Stimulated activated CD4-positive, alpha-beta T cell treated with anti-CD3 and anti-CD28 coated beads, Interleukin-1b, Interleukin-23, amount 100 ng/mL, for 1 hour (primary cell): ENCODE measurements around the gene FBLN7.

Experiments used
- DNase-seq, 2 donors: peaks; one replicate each; pipeline ENCODE4 v3.0.0-alpha.2; 2020; ENCODE audit warnings: low read depth in 2 of 2

FBLN7 gene

GRCh38 chr2:112157472-112157871 is 19.3 kb downstream of the FBLN7 start:
- no peak for DNase-seq

DNA sequence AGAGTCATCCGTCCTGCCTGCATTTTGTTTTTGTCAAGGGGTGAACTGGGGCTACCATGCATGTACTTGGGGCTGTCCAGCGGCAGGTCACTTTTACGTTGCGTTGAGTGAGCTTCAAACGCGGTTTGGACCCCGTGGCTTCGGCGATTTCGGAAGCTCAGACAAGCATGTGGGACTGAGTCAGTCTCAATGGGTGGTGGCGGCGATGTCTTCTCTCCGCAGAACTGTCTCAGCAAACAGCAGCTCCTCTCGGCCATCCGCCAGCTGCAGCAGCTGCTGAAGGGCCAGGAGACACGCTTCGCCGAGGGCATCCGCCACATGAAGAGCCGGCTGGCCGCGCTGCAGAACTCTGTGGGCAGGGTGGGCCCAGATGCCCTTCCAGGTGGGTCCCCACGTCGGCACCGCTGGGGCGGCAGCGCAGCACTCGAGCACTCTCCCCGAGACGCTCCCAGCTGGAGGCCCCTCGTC is 21.3 kb downstream of the FBLN7 start:
- DNase-seq: no peak

GRCh38 chr2:112160283-112161250 is 22.4 kb downstream of the FBLN7 start:
- no peak for DNase-seq

DNA sequence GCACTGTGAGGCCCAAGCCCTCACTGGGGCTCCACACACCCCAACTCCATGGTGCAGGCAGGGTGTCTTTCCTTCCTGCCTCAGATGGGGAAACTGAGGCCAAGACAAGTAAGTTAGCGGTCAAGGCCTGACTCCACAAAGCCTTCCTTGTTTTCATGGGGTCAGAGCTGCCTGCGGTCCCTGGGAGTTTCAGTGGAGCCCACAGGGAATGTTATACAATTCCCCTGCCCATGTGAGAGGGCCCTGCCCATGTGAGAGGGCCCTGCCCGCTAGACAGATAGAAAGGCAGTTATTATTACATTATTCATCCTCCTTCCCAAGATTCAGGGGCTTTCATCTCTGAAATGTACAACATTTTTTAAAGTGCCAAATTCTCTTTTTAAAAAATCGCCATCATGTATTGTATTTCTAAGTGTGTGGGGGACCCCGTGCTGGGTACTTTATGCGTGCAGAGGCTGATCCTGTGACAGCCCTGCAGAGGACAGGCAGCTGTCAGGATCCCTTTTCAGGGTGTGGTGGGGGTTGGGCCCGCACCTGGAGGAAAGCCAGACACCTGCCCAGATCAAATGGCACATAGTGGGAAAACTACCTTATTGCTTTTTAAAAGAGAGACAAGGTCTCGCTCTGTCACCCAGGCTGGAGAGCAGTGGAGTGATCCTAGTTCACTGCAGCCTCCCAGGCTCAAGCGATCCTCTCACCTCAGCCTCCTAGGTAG is 23.4 kb downstream of the FBLN7 start:
- DNase-seq: no peak

GRCh38 chr2:112162341-112162740 is 24.2 kb downstream of the FBLN7 start:
- no peak for DNase-seq

- DNase-seq: no peak
These were observed 24.8 kb downstream of the FBLN7 start for GRCh38 chr2:112162956-112163355.

DNA sequence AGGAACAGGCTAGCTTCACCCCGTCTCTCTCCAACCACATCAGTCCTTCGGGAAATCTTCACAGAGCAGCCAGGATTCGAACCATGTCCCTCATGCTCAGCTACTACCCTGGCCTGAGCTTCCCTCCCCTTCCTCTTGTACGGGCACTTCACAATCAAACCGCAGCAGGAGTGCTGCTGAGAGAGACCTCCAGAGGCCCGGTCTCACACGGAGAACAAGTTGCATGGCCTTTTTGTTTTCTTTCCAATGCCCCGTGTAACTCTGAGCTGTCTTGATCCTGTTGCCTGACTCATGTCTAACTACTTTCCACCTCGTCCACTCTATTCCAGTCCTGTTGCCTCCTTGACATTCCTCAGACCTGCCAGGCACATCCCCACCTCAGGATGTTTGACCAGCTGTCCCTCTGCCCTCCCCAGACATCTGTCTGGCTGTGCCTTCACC is 25.4 kb downstream of the FBLN7 start:
- no peak for DNase-seq

DNA sequence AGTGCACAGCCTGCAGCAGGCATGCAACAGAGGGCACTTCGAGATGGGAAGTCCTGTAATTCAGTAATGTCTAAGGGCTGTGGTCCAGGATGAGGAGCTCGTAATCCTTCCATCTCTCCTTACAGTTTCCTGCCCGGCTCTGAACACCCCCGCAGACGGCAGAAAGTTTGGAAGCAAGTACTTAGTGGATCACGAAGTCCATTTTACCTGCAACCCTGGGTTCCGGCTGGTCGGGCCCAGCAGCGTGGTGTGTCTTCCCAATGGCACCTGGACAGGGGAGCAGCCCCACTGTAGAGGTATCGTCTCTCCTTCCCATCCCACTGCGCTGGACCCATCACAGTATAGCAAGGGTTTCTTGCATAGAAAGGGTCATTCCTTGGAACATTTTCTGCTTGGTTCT is 26.7 kb downstream of the FBLN7 start:
- no peak for DNase-seq

DNA sequence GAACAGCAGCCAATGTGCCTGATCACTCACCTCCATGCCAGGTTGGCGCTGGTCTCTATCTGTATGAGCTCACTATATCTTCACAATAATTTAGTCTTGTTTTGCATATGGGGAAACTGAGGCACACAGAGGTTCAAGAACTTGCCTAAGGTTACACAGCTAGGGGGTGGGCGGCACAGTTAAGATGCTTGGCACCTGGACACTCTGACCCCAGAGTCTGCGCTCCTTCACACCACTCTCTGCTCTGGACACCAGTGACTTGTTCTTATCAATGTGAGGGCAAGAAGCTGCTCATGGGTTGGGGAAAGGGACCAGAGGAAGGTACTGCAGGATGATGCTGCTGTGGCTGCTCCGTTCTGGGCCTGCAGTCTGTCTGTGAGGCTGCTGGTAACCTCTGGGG is 27.1 kb downstream of the FBLN7 start:
- no peak for DNase-seq

GRCh38 chr2:112166806-112167499 is 28.8 kb downstream of the FBLN7 start:
- DNase-seq: no peak

DNA sequence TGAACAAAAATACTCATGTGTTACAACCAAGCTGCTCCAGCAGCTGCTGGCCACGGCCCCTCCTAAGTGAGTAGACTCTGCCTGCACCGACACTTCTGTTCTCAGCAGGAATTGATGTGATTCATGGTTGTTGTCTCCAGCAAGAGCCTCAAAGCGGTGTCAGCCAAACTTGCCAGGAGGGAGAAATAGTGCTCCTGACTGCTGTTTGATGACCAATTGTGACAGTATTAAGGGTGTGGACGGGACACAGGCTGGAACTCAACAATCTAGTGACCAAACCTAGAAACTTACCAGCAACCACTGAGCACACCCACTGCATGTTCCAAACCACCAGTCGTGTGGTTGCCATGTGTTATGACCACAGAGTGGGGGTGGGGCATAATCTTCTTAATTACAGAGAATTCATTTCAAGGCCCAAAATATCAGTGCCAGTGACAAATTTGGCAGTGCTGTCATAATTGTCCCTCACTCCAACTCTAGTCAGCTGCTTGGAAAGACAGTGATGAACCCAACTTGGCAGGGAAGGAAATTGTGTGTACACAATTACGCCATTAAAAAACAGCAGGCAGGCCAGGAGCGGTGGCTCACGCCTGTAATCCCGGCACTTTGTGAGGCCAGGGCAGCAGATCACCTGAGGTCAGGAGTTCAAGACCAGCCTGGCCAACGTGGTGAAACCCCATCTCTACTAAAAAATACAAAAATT is 30.4 kb downstream of the FBLN7 start:
- DNase-seq: no peak

DNA sequence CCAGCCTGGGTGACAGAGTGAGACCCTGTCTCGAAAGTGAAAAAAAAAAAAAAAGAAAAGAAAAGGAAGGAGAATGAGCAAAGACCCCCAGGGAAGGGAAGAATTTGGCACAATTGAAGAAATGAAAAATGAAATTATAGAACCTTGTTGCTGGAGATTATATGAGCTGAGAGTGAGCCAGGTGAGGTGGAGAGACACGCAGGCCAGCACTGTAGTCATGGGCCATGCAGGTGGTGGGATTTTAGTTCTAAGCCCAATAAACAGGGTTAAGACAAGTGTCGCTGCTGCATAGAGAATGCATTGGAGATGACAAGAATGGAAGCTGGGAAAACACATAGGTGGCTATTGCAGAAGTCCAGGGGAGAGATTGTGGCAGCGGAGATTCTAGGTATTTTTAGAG is 32.3 kb downstream of the FBLN7 start:
- DNase-seq: no peak

GRCh38 chr2:112173646-112174319 is 35.6 kb downstream of the FBLN7 start:
- no peak for DNase-seq

DNA sequence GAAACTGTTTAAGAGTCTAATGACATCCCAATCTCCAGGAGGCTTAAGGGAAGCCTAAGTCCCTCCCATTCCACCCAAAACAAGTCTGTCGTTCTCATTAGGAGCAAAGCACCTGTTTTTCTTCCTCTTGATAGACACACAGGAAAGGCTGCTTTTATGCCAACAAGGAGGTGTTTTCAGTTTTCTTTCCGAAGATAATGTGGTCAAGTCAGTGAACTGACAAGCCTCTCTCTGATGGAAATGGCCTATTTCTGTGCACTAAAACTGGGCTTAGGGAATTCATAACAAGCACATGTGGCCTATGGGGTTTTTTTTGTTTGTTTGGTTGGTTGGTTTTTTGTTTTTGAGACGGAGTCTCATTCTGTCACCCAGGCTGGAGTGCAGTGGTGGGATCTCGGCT is 36.2 kb downstream of the FBLN7 start:
- no peak for DNase-seq

DNA sequence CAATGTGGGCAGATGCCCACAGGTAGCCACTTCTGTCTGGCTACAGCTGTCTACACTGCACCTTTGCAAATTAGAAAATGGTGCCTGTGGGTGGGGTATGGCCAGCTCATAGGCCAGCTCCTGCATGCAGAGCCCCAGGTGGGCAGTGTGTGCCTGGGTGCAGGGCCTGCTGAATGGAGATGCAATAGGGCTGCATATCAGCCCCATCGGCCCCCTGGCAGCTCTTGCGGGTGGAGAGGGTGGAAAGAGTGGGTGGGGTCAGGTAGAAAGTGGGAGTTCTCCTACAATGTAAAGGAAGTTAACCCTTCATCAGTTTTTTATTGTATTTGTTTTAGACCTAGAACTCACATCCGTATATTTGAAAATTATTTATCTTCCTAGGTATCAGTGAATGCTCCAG is 37.1 kb downstream of the FBLN7 start:
- DNase-seq: no peak

DNA sequence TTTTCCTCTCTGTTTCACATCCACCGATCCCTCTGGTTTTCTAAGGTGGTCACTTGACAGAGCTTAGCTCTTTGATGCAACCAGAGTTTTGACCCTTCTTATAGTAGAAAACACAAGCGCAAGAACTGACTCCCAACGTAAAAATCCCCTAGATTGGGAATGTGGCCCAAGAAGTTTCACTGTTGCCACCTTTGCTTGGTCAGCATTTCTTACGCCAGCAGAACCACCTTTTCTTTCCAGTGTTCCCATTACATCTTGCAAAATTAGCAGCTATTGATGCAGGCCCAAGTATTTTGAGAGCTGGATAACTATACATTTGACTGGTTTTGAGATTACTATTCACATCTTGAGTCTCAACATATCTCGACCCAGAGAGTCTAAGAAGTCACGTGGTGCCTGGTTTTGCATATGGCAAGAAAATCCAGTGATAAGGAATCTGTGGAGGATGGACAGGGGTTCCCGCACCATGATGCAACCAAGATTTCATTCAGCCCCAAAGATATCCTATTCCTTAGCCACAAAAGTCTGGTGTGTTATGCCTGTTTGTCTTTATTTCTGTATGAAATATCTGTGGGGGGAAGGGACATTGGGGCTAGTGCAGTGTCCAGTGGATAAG is 37.9 kb downstream of the FBLN7 start:
- DNase-seq: no peak

- DNase-seq: peak in 1 of 2 donors; percentile 50
These were observed 43.5 kb downstream of the FBLN7 start for GRCh38 chr2:112181571-112182290.

GRCh38 chr2:112182581-112183034 is 44.4 kb downstream of the FBLN7 start:
- DNase-seq: peak in 1 of 2 donors; percentile 21

GRCh38 chr2:112183327-112184025 is 45.3 kb downstream of the FBLN7 start:
- DNase-seq: no peak
